GM23248 (cell line): ENCODE data around the gene AGTRAP. TPM values are rescaled to one million over a fixed set of nuclear protein-coding genes. Genes with fewer than 3 reads are reported as not detected.

Source experiments
- DNase-seq: peaks from one replicate; pipeline ENCODE4 v3.0.0-alpha.2; 2015
- H2AFZ ChIP-seq: fragments of 200-600 bp; sonication (generic); 2 replicates; pipeline ENCODE4 v1.6.1; 2016; ENCODE audit warnings: antibody characterized with exemption
- H3F3A ChIP-seq: fragments of 200-600 bp; sonication (generic); 2 replicates; pipeline ENCODE4 v1.6.1; 2016; ENCODE audit warnings: mild to moderate bottlenecking, antibody characterized with exemption, mixed run types; ENCODE audit not compliant: insufficient read depth
- H3K27ac ChIP-seq: fragments of 200-600 bp; sonication (generic); 2 replicates; pipeline ENCODE4 v1.5.1; 2016; ENCODE audit warnings: mild to moderate bottlenecking
- H3K27me3 ChIP-seq: fragments of 200-600 bp; sonication (generic); replicated peaks from 2 replicates; pipeline ENCODE4 v1.6.1; 2016; ENCODE audit warnings: mild to moderate bottlenecking; ENCODE audit not compliant: insufficient read depth
- H3K36me3 ChIP-seq: fragments of 200-600 bp; sonication (generic); 2 replicates; pipeline ENCODE4 v1.6.1; 2016; ENCODE audit warnings: low read depth, mild to moderate bottlenecking
- H3K4me1 ChIP-seq: fragments of 200-600 bp; sonication (generic); 2 replicates; pipeline ENCODE4 v1.6.1; 2016; ENCODE audit warnings: mild to moderate bottlenecking; ENCODE audit not compliant: insufficient read depth
- H3K4me2 ChIP-seq: fragments of 200-600 bp; sonication (generic); one replicate; pipeline ENCODE4 v1.6.1; 2016; ENCODE audit warnings: mild to moderate bottlenecking; ENCODE audit not compliant: unreplicated experiment
- H3K4me3 ChIP-seq: fragments of 200-600 bp; sonication (generic); 2 replicates; pipeline ENCODE4 v1.5.1; 2016; ENCODE audit warnings: mild to moderate bottlenecking
- H3K79me2 ChIP-seq: fragments of 200-600 bp; sonication (generic); 2 replicates; pipeline ENCODE4 v1.6.1; 2016; ENCODE audit warnings: mild to moderate bottlenecking; ENCODE audit not compliant: insufficient read depth
- H3K9ac ChIP-seq: fragments of 200-600 bp; sonication (generic); 2 replicates; pipeline ENCODE4 v1.6.1; 2016; ENCODE audit warnings: mild to moderate bottlenecking
- H3K9me2 ChIP-seq: fragments of 200-600 bp; sonication (generic); 2 replicates; pipeline ENCODE4 v1.6.1; 2016; ENCODE audit warnings: mixed run types, mild to moderate bottlenecking, moderate library complexity; ENCODE audit not compliant: insufficient read depth
- H3K9me3 ChIP-seq: fragments of 200-600 bp; sonication (generic); one replicate; pipeline ENCODE4 v1.6.1; 2017; ENCODE audit warnings: low read depth
- H4K20me1 ChIP-seq: fragments of 200-600 bp; sonication (generic); 2 replicates; pipeline ENCODE4 v1.6.0; 2016; ENCODE audit not compliant: insufficient read depth
- EZH2 ChIP-seq: fragments of 200-600 bp; sonication (generic); IDR thresholded peaks from 2 replicates; pipeline ENCODE4 v1.6.1; 2018; ENCODE audit warnings: antibody characterized with exemption, mild to moderate bottlenecking; ENCODE audit not compliant: insufficient read depth, poor library complexity, severe bottlenecking
- EZH2phosphoT487 ChIP-seq: fragments of 200-600 bp; sonication (generic); IDR thresholded peaks from 2 replicates; pipeline ENCODE4 v1.6.1; 2018; ENCODE audit warnings: antibody characterized with exemption, moderate library complexity, mild to moderate bottlenecking, low read depth; ENCODE audit not compliant: insufficient read depth
- WGBS, 2 experiments: methylation state at CpG; one replicate each; pipeline ENCODE4 v1.1.6; 2015 to 2017; ENCODE audit warnings: low lambda C conversion rate in 2 of 2, low coverage in 1 of 2; ENCODE audit errors: missing lambda C conversion rate in 2 of 2; 5-methylcytosine and 5-hydroxymethylcytosine counted together
- in situ Hi-C: fragments of 300-500 bp; cut with MboI; formaldehyde crosslinking; loops from 2 replicates; pipeline ENCODE4 v1.15.0; 2020
- polyA plus RNA-seq: library from polyadenylated mRNA; unstranded; fragments of >200 nt; fragmentation: Nextera tagmentation; extraction: Ambion mirVana; gene quantifications from 2 replicates; pipeline ENCODE4 v1.2.1, GENCODE V29; 2016
- total RNA-seq: library from RNA; depleted of rRNA; stranded (reverse); fragments of >200 nt; shearing (Covaris generic); gene quantifications from 2 replicates; pipeline ENCODE4 v1.2.3, GENCODE V29; 2014

Gene AGTRAP
- total and polyA plus RNA-seq, 2 experiments from 2014 or later, result 113 to 121 TPM

DNA sequence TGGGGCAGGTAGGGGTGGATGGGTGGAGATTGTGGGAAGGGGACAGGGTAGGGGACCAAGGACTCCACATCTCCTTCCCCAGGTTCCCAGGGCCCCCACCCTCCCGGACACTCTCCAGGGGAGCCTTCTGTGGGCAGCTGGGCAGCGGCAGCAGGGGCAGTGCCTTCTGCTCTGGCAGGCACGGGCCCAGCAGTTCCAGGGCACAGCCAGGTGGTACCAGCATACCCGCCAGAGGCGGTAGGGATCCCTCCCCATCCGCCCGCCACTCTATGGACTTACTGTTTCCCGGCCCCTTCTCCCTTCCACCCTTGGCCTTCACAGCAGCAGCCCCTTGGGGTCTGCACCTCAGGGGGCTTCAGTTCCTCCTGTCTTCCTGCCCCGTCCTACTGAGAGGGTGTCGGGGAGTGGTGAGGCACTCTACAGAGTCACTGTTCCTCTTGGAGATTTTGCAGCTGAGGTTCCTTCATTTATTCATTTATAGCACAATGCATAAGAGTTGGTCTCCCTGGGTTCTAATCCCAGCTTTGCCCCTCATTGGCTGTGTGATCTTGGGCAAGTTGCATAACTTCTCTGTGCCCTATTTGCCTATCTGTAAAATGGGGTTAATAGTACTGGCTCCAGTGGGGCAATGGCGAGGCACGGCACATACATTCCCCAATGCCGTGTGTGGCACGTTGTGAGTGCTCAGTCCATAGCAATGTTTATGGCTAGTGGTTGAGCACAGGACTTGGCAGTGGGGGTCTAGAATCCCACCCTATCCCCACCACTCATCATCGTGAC is 43.1 kb downstream of the AGTRAP start:
- no peak for TF ChIP-seq EZH2phosphoT487
- TF ChIP-seq EZH2, result no peak
- Histone ChIP-seq H3K27ac (no peak overlapping the region), H3K9me2 (no peaks in the 10 kb centered on the region), H3K9me3 (no peaks in the 10 kb centered on the region), H3K79me2 (no peaks in the 10 kb centered on the region), H2AFZ (no peak overlapping the region), H3F3A (no peaks in the 10 kb centered on the region), H3K4me2 (no peak overlapping the region), H3K4me1 (no peaks in the 10 kb centered on the region), H3K36me3 (no peaks in the 10 kb centered on the region), H4K20me1 (no peaks in the 10 kb centered on the region), H3K9ac (no peak overlapping the region), H3K4me3 (no peak overlapping the region), H3K27me3 (no peaks in the 10 kb centered on the region)
- in situ Hi-C loops, result no loop called here
- no peak for DNase-seq
- WGBS, 2 experiments, result 79 to 80% methylated on average over 14 to 15 of the region's 15 CpGs

DNA sequence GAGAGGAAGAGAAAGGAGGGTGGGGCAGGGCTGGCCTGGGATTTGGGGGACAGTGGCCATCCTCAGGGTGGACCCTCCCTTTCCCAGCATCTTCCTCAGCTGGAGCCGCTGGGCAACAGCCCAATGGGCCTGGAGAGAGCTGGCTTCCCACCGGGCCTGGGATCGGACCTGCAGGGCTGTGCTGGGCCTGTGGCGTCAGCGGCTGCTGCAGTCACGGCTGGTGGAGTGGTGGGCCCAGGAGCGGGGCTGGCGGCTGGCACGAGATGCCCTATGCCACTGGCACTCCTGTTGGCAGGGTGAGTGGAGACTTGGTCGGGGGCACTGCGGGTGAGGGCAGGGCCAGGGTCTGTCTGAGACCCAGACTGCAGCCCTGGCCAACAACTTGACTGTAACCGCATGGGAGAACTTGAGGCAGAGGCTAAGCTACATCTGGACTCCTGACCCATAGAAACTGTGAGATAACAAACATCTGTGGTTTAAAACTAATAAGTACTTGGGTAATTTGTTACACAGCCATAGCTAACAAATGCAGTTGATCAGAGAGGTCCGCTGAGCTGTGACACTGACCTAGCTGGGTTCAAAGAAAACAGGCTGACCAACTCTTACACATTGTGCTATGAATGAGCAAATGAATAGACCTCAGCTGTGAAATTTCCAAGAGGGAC is 43.9 kb downstream of the AGTRAP start:
- Histone ChIP-seq H3K36me3 (no peaks in the 10 kb centered on the region), H3K4me1 (no peaks in the 10 kb centered on the region; the same call in 1 of the 2 replicates), H3K4me2 (no peak overlapping the region), H3K9ac (no peak overlapping the region), H3K9me3 (no peaks in the 10 kb centered on the region), H3F3A (no peaks in the 10 kb centered on the region), H3K4me3 (no peak overlapping the region), H3K27ac (no peak overlapping the region), H4K20me1 (no peaks in the 10 kb centered on the region), H3K9me2 (no peaks in the 10 kb centered on the region), H3K79me2 (no peaks in the 10 kb centered on the region), H2AFZ (no peak overlapping the region), H3K27me3 (no peaks in the 10 kb centered on the region)
- 76 to 77% methylated on average over 12 to 13 of the region's 13 CpGs for WGBS, 2 experiments
- in situ Hi-C loops, result no loop called here
- TF ChIP-seq EZH2phosphoT487, result no peak
- TF ChIP-seq EZH2, result no peak
- DNase-seq, result no peak

DNA sequence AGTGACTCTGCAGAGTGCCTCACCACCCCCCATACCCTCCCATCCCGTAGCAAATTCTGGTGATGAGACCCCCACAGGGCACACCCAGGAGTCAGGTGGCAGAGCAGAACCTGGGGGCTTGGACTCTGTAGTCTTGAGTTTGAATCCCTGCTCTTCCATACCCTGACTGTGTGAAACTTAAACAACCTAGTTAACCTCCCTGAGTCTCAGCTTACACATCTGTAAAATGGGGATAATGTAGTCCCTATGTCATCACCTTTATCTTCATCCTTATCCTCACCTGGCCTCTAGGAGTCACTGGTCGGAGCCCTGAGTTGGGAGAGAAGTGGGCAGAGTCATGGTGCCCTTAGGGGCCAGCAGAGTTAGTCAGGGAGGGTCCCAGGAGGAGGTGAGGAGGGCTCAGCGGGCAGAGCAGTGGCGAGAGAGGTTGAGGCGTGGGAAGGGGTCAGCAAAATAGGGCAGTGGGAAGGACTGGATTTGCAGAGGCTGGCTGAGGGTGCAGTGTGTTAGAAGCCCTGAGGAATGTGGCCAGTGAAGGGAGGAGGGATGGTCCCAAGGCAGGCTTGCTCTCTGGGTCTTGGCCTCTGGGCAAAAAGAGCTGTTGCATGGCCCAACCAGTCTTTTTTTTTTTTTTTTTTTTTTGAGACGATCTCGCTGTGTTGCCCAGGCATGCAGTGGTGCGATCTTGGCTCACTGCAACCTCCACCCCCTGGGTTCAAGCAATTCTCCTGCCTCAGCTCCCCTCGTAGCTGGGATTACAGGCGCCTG is 44.6 kb downstream of the AGTRAP start:
- Histone ChIP-seq H3F3A (no peaks in the 10 kb centered on the region), H3K36me3 (no peaks in the 10 kb centered on the region), H3K4me2 (no peak overlapping the region), H3K79me2 (no peaks in the 10 kb centered on the region), H3K9me3 (no peaks in the 10 kb centered on the region), H2AFZ (no peak overlapping the region), H4K20me1 (no peaks in the 10 kb centered on the region), H3K9ac (no peak overlapping the region), H3K27ac (no peak overlapping the region), H3K9me2 (no peaks in the 10 kb centered on the region), H3K27me3 (no peaks in the 10 kb centered on the region), H3K4me1 (no peaks in the 10 kb centered on the region; the same call in 1 of the 2 replicates), H3K4me3 (no peak overlapping the region)
- no peak for DNase-seq
- in situ Hi-C loops, result no loop called here
- WGBS, 2 experiments, result 68 to 74% methylated on average over 9 of the region's 10 CpGs
- TF ChIP-seq EZH2, result no peak

DNA sequence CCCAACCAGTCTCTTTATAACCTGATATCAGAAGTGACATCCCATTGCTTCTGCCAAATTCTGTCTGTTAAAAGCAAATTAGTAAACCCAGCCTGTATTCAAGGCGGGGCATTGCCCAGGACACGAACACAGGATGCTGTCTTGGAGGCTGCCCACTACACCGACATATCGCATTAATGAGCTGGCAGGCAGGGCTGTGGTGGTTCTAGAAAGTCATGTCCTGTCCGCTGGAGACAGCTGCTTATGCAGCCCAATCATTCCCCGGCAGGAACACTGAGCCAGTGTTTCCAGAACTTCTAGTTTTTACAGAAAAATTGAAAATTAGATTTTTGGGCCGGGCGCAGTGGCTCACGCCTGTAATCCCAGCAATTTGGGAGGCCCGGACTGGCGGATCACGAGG is 45.4 kb downstream of the AGTRAP start:
- Histone ChIP-seq H3K9me3 (no peaks in the 10 kb centered on the region), H3K4me2 (no peak overlapping the region), H3F3A (no peaks in the 10 kb centered on the region), H3K9me2 (no peaks in the 10 kb centered on the region), H2AFZ (no peak overlapping the region), H3K4me3 (no peak overlapping the region), H3K27me3 (no peaks in the 10 kb centered on the region), H3K79me2 (no peaks in the 10 kb centered on the region), H3K9ac (no peak overlapping the region), H3K4me1 (no peaks in the 10 kb centered on the region; the same call in 1 of the 2 replicates), H3K36me3 (no peaks in the 10 kb centered on the region), H3K27ac (no peak overlapping the region), H4K20me1 (no peaks in the 10 kb centered on the region)
- in situ Hi-C loops, result no loop called here
- peak; percentile 27 for DNase-seq
- WGBS, 2 experiments, result 72 to 79% methylated on average over 12 of the region's 12 CpGs
- TF ChIP-seq EZH2 (no peak), EZH2phosphoT487 (no peak)
